ENCODE results near the gene CDK14.

Gene CDK14

DNA sequence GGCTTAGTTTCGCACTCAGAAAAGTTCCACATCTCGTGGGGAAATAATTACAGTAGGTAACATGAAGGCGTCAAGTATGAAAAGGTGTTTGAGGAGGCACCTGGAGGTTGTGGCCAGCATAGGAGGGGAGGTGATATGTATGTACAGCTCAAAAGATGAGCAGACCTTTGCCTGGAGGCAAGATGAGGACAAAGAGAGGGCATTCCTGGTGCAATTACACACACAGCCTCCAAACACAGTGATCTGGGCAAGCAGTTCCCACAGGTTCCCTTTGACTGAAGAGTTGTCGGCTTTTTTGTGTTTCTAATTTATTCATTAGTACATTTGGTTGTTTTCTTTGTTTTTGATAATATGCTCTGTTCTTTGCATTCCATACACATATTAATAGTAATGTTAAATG is 46.9 kb downstream of the CDK14 start:
- DNase-seq: no peak

GRCh38 chr7:90645784-90646183 is 49.7 kb downstream of the CDK14 start:
- no peak for DNase-seq

GRCh38 chr7:90648107-90648506 is 52.0 kb downstream of the CDK14 start:
- DNase-seq: no peak

DNA sequence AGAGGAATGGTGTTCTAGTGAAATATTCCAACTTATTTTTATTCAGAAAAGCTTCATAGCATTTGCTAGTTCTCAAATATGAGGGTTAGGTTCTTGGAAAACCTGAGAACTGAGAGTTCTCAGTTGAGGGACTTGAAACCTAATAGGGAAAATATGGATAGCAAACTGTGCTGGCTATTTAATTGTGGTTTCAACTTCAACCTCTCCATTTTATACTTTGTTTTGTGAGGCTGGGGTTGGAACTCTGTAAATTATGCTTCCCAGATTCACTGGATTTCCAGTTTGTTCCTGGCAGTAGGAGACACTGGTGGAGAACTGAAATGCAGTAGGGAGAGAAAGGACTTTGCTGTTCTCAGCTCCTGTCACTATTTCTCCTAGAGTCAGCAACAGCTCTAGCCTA is 52.7 kb downstream of the CDK14 start:
- no peak for DNase-seq

- no peak for DNase-seq
Measured at GRCh38 chr7:90654718-90655427, 58.8 kb downstream of the CDK14 start.

DNA sequence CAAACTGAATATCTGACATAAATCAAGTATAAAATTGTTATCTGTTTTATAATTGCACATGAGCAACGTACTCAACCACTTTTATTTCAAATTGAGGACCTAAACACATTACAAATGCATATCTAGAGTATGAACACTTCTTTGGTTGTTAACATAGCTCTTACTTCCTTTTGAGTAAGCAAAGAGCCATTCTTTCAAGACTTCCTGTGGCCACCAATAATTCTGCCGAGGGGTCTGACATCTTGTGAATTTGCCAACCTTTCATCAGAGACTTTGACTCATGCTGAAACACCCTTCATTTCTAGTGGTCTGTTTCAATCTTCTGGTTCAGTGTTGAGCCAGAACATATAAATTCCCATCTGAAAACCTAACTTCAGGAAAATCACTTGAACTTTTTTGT is 59.4 kb downstream of the CDK14 start:
- no peak for DNase-seq

DNA sequence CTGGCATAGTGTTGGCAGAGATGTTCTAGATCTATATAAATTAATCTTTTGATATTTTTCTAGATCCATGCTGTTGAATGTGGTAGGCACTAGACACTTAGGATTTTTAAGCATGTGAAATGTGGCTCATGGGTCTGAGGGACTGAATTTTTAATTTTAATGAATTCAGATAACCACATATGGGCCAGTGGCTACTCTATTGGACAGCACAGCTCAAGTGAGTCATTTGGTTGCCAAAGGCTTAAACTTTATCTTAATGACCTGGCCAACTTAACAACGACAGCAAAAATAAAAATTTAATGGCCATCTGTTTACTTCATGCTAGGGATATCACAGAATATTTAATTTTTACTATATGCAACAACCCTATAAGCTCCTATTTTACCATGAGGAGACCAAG is 61.4 kb downstream of the CDK14 start:
- DNase-seq: no peak

DNA sequence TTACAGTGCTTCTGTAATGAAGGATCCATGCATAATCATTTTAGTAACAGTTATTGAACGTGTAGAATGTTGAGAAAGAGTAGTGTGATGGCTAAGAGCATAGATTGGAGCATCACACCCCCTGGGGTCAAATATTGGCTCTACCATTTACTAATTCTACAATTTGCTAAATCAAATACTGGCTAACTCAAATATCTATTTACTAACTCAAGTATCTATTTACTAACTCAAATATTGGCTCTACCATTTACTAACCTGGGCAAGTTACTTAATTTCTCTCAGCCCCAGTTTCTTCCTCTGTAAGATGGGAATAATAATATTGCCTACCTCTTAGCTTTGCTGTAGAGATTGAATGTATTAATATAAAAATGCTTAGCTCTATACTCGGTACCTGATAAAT is 64.0 kb downstream of the CDK14 start:
- no peak for DNase-seq

DNA sequence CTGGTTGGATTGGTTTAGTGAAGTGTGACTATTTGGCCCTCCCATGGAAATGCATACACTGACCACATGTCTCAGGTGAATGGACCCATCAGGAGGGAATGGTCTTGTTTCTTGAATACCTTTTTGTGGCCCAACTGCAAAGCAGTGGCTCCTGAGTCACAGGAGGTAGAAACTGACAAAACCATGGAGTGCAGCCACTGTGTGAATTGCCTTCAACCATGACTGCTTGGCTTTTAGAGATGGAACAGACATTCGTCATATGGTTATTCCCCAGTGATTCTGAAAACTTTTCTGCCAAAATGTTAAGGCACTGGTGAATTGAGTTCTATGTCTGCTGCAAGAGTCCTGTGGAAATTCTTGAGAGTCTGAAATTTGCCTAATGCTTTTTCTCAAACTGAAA is 64.7 kb downstream of the CDK14 start:
- no peak for DNase-seq

DNA sequence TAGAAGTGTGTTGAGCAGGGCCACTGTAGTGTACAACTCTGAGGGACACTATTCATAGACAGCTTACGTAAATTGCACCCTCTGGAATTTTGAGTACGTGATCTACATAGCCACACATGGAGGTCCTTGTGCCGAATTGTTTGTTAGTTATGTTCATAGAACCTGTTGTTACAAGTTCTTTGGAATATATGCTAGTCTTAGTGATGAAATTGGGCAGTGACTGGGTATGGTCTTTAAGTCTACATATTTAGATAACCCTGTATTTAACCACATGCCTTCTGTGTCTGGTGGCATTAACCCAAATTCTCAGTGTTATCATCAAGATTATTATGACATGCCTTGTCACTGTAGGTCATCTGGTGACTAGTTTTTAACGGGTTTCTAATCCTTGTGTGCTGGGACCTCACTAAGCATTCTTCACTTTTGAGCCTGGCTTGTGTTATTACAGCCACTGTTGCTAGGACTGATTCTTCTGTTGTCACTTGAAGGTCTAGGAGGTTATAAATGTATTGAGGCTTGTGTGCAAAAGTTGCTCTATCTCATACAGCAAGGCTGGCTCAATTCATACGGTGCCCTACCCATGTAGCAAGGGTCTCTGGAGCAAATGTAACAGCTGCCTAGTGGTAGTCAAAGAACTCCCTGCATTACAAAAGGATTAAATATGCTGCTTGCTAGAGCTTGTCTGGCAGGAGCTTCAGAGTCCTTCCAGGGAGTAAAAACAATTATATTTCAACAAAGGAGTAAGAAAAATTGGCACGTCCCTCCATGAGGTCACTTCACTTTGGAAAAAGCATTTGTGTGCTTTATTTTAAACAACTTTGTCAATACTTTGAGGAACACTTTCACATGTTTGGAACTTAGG is 65.4 kb downstream of the CDK14 start:
- peak; percentile 39 for DNase-seq

DNA sequence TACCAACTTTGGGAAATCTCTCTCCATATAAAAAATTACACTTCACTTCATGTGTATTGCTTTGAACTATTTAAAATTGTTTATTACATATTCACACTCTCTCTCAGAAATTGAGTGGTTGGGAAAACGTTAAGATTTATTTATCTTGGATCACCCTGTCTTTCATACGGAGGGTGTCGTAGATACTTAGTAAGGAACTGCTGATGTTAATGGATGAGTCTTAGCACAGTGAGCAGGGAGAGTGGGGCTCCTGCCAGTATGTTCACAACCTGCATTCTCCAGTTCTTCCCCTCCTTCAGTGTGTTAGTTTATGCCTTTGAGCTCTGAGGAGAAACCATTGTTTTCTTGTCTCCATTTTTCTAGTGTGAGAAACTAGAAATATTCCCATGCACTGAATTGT is 67.1 kb downstream of the CDK14 start:
- DNase-seq: no peak

DNA sequence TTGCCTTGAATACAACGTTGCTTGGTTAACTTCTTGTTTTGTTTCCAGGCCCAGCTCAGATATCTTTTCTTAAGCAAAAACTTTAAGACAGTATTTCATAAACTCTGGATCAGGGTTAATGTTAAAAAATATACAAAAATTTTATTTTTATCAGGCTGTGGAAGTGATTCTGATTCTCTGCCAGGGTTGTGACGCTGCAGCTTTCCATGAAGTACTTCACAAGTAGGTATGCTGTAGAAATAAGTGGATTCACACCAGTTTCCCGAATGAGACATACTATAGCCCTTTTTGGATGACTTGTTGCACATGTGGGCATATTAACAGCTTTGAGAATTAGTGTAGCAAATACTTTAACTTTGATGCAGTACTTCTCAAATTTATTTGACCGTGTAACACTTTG is 70.1 kb downstream of the CDK14 start:
- DNase-seq: no peak

DNA sequence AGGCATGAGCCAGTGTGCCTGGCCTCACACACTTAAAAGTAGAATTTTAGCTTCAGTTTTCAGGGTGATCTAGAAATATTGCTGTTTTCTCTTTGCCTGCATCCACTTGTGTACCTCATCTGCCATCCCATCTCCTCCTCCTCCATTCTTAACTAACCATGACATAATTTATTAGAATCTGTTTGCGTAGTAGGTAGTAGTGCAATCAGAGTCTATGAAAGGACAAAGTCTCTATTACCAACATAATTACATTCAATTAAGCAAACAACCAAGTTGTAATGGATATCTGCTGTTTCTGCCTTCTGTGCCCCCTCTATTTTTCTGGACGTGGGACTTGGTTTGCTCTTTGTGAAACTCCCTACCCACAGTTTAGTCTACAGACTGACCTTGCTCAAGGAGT is 72.9 kb downstream of the CDK14 start:
- DNase-seq: no peak

DNA sequence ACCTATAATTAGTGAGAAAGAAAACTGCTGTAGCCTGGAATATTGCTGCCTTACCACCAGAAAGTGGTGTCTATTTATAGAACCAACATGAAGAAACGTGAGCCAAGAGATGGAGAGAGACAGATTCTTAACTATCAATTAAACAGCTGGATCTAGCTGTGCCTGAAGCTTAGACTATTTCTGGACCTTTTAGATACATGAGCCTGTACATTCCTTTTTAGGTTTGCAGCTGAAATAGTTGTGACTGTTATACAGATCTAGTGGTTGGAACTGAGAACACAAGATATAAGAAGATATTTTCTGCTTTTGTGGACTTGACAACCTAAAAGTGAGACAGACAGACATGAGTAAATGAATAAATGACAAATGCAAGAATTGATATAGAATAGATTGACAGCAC is 73.4 kb downstream of the CDK14 start:
- DNase-seq: no peak

GRCh38 chr7:90671571-90671970 is 75.5 kb downstream of the CDK14 start:
- DNase-seq: no peak

DNA sequence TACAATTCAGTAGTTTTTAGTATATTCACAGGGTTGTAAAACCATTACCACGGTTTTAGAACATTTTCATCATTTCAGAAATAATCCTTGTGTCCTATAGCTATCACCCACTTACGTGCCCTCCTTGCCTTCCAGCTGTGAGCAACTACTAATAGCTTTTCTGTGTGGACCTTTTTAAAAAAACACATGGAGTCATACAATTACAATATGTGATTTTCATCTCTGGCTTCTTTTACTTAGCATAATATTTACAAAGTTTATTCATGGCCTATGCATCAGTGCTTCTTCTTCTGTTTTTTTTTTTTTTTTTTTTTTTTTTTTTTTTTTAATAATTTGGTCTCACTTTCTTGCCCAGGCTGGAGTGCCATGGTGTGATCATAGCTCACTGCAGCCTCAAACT is 76.1 kb downstream of the CDK14 start:
- no peak for DNase-seq

DNA sequence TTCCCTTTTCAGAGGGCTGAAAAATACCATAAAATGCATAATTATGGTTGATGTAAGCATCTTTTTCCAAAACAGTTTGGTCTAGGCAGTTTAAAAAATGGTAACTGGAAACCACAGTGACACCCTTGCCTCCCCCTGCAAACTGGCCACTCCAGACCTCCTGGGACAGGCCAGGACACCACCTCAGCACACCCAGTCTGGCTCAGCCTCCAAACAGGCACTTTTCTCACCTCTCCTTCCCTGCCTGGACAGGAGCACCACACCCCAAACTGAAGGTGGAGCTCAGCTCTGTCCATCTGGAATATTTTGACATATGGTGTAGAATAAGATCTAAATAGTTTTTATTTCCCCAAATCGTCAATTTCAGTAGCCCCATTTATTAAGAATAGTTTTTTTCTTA is 78.5 kb downstream of the CDK14 start:
- DNase-seq: no peak

DNA sequence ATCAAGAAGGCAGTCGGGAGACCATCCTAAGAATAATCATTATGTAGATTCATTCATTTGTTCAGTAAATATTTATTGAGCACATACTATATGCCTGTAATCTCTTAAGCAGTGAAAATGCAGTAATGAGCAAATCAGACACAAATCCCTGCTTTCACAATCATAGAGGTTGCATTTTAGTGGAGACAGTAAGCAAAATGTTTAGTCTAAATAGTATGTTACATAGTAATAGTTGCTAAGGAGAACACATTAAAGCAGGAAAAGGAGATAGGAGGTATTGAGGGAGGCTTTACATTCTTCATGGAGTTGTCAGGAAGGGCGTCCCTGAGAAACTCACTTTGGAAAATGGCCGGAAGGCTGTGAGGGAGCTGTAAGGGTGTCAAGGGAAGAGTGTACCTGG is 79.9 kb downstream of the CDK14 start:
- no peak for DNase-seq

- DNase-seq: no peak
Measured at GRCh38 chr7:90677486-90678404, 81.6 kb downstream of the CDK14 start.

DNA sequence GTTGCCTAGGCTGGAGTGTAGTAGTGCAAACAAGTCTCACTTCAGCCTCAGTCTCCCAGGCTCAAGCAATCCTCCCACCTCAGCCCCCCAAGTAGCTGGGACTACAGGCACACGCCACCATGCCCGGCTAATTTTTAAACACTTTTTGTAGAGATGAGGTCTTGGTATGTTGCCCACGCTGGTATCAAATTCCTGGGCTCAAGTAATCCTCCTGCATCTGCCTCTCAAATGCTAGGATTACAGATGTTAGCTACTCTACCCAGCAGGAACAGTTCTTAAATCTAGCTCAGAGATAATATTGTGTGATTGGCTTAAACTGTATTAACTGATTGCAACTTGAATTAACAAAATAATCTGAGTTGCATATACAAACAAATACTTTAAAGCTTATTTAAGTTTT is 82.9 kb downstream of the CDK14 start:
- no peak for DNase-seq

DNA sequence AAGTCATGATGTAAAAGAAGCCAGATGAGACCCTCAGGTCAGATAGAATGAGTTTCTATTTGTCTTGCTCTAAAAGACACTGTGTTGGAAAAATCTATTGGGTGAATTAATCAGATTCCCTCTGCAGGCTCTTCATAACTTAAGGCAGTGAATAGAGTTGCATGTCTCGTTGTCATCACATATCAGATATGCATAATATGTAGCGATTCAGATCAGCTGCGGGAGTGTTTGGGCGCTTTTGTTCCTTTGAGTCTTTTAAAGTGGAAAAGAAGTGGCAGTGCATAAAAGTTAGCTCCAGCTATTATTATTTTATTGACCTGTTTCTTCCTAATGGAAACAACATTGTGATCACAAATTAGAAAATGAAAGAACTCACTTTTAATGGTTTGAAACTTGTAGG is 84.4 kb downstream of the CDK14 start:
- DNase-seq: no peak

GRCh38 chr7:90681336-90682022 is 85.4 kb downstream of the CDK14 start:
- DNase-seq: no peak

GRCh38 chr7:90686146-90686545 is 90.0 kb downstream of the CDK14 start:
- DNase-seq: no peak
